HCT116 (cell line): ENCODE measurements around the gene LMNA. TPM values are rescaled to one million over a fixed set of nuclear protein-coding genes. Genes with fewer than 3 reads are reported as not detected.
A peak's percentile ranks its signal among the peaks of the same experiment; 100 is the strongest.

Source experiments
- ATAC-seq: fragments of 200-7000 bp; cut with Tn5 transposase; 2 replicates; pipeline ENCODE4 v1.9.1; 2020; ENCODE audit warnings: mild to moderate bottlenecking, moderate library complexity
- BruUV-seq: library from RNA; stranded (reverse); fragments of 400-500 nt; replicated peaks from 2 replicates; lab custom pipeline; 2021; lab: Mats Ljungman, UMichigan
- CTCF ChIA-PET: fragments of 300-600 bp; sonication (Branson Sonifier 250); formaldehyde crosslinking; loops from one replicate; lab custom pipeline; 2021; ENCODE audit warnings: antibody characterized with exemption; lab: Charles Lee
- POLR2A ChIA-PET: fragments of 300-600, 350-600 bp; sonication (Branson Sonifier 250); formaldehyde crosslinking; loops from one replicate; lab custom pipeline; 2021; ENCODE audit warnings: antibody characterized with exemption; lab: Charles Lee
- RAD21 ChIA-PET, 2 experiments: fragments of 300-600 bp; sonication (Branson Sonifier 250); formaldehyde crosslinking; loops; one replicate each; lab custom pipeline; 2023; ENCODE audit warnings: low total read pairs in 2 of 2; ENCODE audit not compliant: uncharacterized antibody in 2 of 2, unreplicated experiment in 2 of 2, low non-redundant PET in 1 of 2; lab: Charles Lee
- DNase-seq: peaks from one replicate; pipeline ENCODE4 v3.0.0-alpha.2; 2010; ENCODE audit warnings: low read depth, low spot score
- H2AFZ ChIP-seq: fragments of 200-600 bp; shearing (Covaris generic), sonication (generic); 2 replicates; pipeline ENCODE4 v1.6.1; 2017; ENCODE audit warnings: low read depth, mixed run types, mixed read lengths, antibody characterized with exemption, low read length; ENCODE audit not compliant: poor library complexity, severe bottlenecking
- H3K27ac ChIP-seq: 2 replicates; pipeline ENCODE4 v1.5.1; 2012; ENCODE audit warnings: low read depth, low read length
- H3K27me3 ChIP-seq: fragments of 200-600 bp; sonication (generic); 2 replicates; pipeline ENCODE4 v1.6.1; 2016; ENCODE audit warnings: mixed run types, low read length, mixed read lengths; ENCODE audit not compliant: insufficient read depth
- H3K36me3 ChIP-seq, 2 experiments: fragments of 200-500 bp in 1 of 2; fragments of 200-600 bp in 1 of 2; sonication (Bioruptor generic) in 1 of 2; sonication (generic) in 1 of 2; 2 replicates each; pipeline versions ENCODE4 v1.5.1 to v1.6.1; 2014 to 2016; ENCODE audit warnings: low read length in 2 of 2, inconsistent platforms in 1 of 2, mixed read lengths in 1 of 2, mixed run types in 1 of 2; ENCODE audit not compliant: insufficient read depth in 2 of 2, control insufficient read depth in 1 of 2
- H3K4me1 ChIP-seq, 2 experiments: fragments of 200-600 bp in 1 of 2; sonication (generic) in 1 of 2; 2 replicates each; pipeline versions ENCODE4 v1.5.1 to v1.6.1; 2012 to 2017; ENCODE audit warnings: low read length in 2 of 2, inconsistent platforms in 1 of 2, mild to moderate bottlenecking in 1 of 2, mixed read lengths in 1 of 2, mixed run types in 1 of 2, moderate library complexity in 1 of 2; ENCODE audit not compliant: insufficient read depth in 2 of 2, control insufficient read depth in 1 of 2
- H3K4me2 ChIP-seq: fragments of 200-600 bp; sonication (generic); 2 replicates; pipeline ENCODE4 v1.6.1; 2017; ENCODE audit warnings: mixed run types, low read length, mixed read lengths
- H3K4me3 ChIP-seq, 2 experiments: fragments of 200-600 bp in 1 of 2; sonication (generic) in 1 of 2; replicated peaks in 1 of 2; 2 replicates each; pipeline ENCODE4 v1.5.1; 2011 to 2016; ENCODE audit warnings: low read length in 2 of 2, control low read depth in 1 of 2, low read depth in 1 of 2, mild to moderate bottlenecking in 1 of 2, mixed read lengths in 1 of 2, mixed run types in 1 of 2
- H3K79me2 ChIP-seq: fragments of 200-600 bp; sonication (generic); 2 replicates; pipeline ENCODE4 v1.6.1; 2017; ENCODE audit warnings: mild to moderate bottlenecking, mixed run types, low read length, moderate library complexity, mixed read lengths; ENCODE audit not compliant: insufficient read depth
- H3K9ac ChIP-seq: fragments of 200-600 bp; sonication (generic); 2 replicates; pipeline ENCODE4 v1.6.1; 2016; ENCODE audit warnings: low read length, mixed read lengths
- H3K9me2 ChIP-seq: fragments of 200-600 bp; sonication (generic), shearing (Covaris generic); 2 replicates; pipeline ENCODE4 v1.6.1; 2017; ENCODE audit warnings: mixed run types, mild to moderate bottlenecking, moderate library complexity; ENCODE audit not compliant: insufficient read depth
- H3K9me3 ChIP-seq, 2 experiments: fragments of 200-500 bp in 1 of 2; fragments of 200-600 bp in 1 of 2; sonication (Bioruptor generic) in 1 of 2; sonication (generic) in 1 of 2; 2 replicates each; pipeline ENCODE4 v1.6.1; 2014 to 2017; ENCODE audit warnings: low read length in 2 of 2, mixed read lengths in 2 of 2, inconsistent platforms in 1 of 2, low read depth in 1 of 2, mild to moderate bottlenecking in 1 of 2, mixed run types in 1 of 2, moderate library complexity in 1 of 2; ENCODE audit not compliant: control insufficient read depth in 1 of 2, insufficient read depth in 1 of 2
- H4K20me1 ChIP-seq: fragments of 200-600 bp; sonication (generic), shearing (Covaris generic); 2 replicates; pipeline ENCODE4 v1.6.1; 2017; ENCODE audit warnings: mixed run types, mild to moderate bottlenecking, moderate library complexity; ENCODE audit not compliant: insufficient read depth
- ATF3 ChIP-seq: IDR thresholded peaks from 2 replicates; pipeline ENCODE4 v1.6.1; 2012
- CTCF ChIP-seq, 3 experiments: fragments of 200-600 bp in 1 of 3; sonication (generic) in 1 of 3; IDR thresholded peaks in 2 of 3; conservative IDR thresholded peaks in 1 of 3; 2 replicates each; pipeline ENCODE4 v1.5.1; 2012 to 2017; ENCODE audit warnings: low read depth in 2 of 3, low read length in 2 of 3, antibody characterized with exemption in 1 of 3, borderline replicate concordance in 1 of 3, control low read depth in 1 of 3, mild to moderate bottlenecking in 1 of 3, mixed read lengths in 1 of 3, mixed run types in 1 of 3, moderate library complexity in 1 of 3; ENCODE audit not compliant: insufficient read depth in 1 of 3
- ELF1 ChIP-seq: IDR thresholded peaks from 2 replicates; pipeline ENCODE4 v1.6.1; 2012; ENCODE audit warnings: low read depth, borderline replicate concordance
- JUND ChIP-seq: IDR thresholded peaks from 2 replicates; pipeline ENCODE4 v1.6.1; 2012
- POLR2AphosphoS5 ChIP-seq: IDR thresholded peaks from 2 replicates; pipeline ENCODE4 v1.6.1; 2011; ENCODE audit warnings: mild to moderate bottlenecking, low read depth, low read length, moderate library complexity
- RAD21 ChIP-seq: IDR thresholded peaks from 2 replicates; pipeline ENCODE4 v1.6.1; 2012; ENCODE audit warnings: low read depth, mild to moderate bottlenecking
- SIN3A ChIP-seq: IDR thresholded peaks from 2 replicates; pipeline ENCODE4 v1.6.1; 2012; ENCODE audit warnings: low read depth
- SP1 ChIP-seq: IDR thresholded peaks from 2 replicates; pipeline ENCODE4 v1.6.1; 2012; ENCODE audit warnings: low read depth
- intact Hi-C: fragments of 100-400 bp; cut with micrococcal nuclease; formaldehyde crosslinking; loops from 2 replicates; pipeline ENCODE4 v1.10.0; 2022
- total RNA-seq: library from RNA; stranded (reverse); gene quantifications from one replicate; pipeline ENCODE4 v1.2.1, GENCODE V29; 2021; ENCODE audit not compliant: unreplicated experiment

The LMNA gene
- total RNA-seq, 1 experiment from 2014 or later: 528 TPM

- TF ChIP-seq CTCF (IDR thresholded peaks at IDR 0.05 in 2 of 3, conservative IDR thresholded peaks at IDR 0.05 in 1 of 3; ENCODE audit: borderline replicate concordance in 1 of 3, insufficient read depth in 1 of 3, low read depth in 2 of 3, low read length in 2 of 3) (no peak), SP1 (no peak)
These were observed 24.0 kb downstream of the LMNA start (continued) for GRCh38 chr1:156138458-156138867.

GRCh38 chr1:156140879-156141707, 26.6 kb downstream of the LMNA start:
- RAD21 ChIA-PET: no interaction called here
- Histone ChIP-seq H3K9me3 (no peaks in the 10 kb centered on the region), H3K36me3 (peaks cover 23 to 39% of the 10 kb centered on the region in 2 experiments), H3K79me2 (peaks cover 7% of the 10 kb centered on the region; the same call in 1 of the 2 replicates)
- TSS peak; percentile 30 for BruUV-seq
- intact Hi-C loops: loop anchor here (5.0 to 10.0 kb wide), 2 partner anchors 176 to 304 kb away; no protein-coding TSS in a partner anchor
- peak; percentile 57 for TF ChIP-seq RAD21
- TF ChIP-seq CTCF (IDR thresholded peaks at IDR 0.05 in 2 of 3, conservative IDR thresholded peaks at IDR 0.05 in 1 of 3; ENCODE audit: borderline replicate concordance in 1 of 3, insufficient read depth in 1 of 3, low read depth in 2 of 3, low read length in 2 of 3): peak; percentile 38 to 81 (median 75); a peak in 5 of 6 replicates
- TF ChIP-seq POLR2AphosphoS5: peak; percentile 59
- TF ChIP-seq SIN3A: peak; percentile 44; the same call in 1 of the 2 replicates
- TF ChIP-seq ATF3: no peak
- 0 out of 2 replicates have a peak, but pooled peaks have one; percentile 6 for TF ChIP-seq JUND
- no peak for TF ChIP-seq ELF1
- TF ChIP-seq, all 23 proteins: peak for 5
- peaks cover 4 to 11% of the 10 kb centered on the region in 2 experiments for H3K4me1 ChIP-seq
- H3K9me2 ChIP-seq: no peaks in the 10 kb centered on the region
- no peak overlapping the region for H3K9ac ChIP-seq
- no peaks in the 10 kb centered on the region for H3K27me3 ChIP-seq
- POLR2A ChIA-PET: interaction anchor here (0.8 to 1.1 kb wide), 3 partner anchors 10 to 45 kb away, joined by 3 read pairs; no protein-coding TSS in a partner anchor
- DNase-seq (no peak), ATAC-seq (peak; percentile 39)
- no peak overlapping the region for H3K4me2 ChIP-seq
- H4K20me1 ChIP-seq: no peaks in the 10 kb centered on the region
- H3K27ac ChIP-seq: no peak overlapping the region
- CTCF ChIA-PET: interaction anchor here (0.6 to 8.1 kb wide), 6 partner anchors 11 to 315 kb away, joined by 3 to 98 read pairs (median 4); partner anchors contain the start of gene SLC25A44
- H3K4me3 ChIP-seq: no peak overlapping the region
- H2AFZ ChIP-seq: no peak overlapping the region
